HG03432 (cell line): Measurements from ENCODE around the gene GPA33.
A peak's percentile ranks its signal among the peaks of the same experiment; 100 is the strongest.

Experiments used
- ATAC-seq: cut with Tn5 transposase; IDR thresholded peaks from one replicate; pipeline ENCODE4 v1.9.1; 2021; ENCODE audit warnings: mild to moderate bottlenecking, moderate library complexity; ENCODE audit not compliant: unreplicated experiment

The GPA33 gene

DNA sequence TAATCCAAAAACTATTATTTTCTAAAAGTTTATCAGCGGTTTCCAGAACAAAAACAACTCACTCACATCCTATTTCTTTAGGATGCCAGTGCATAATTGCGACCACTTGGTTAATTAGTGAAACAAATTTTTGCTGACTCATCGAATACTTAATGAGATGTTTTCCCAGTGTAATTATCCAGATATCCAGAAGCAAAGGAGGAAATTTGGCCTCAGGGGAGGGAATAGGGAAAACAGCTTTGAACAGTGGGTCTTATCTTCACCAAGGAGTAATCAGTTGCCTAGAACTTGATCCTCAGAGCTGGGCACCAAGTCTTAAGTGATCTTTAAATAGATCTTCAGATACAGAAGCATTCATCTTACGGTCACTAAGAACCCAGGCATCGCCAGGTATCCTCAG, 28.0 kb upstream of the GPA33 start:
- no peak for ATAC-seq

DNA sequence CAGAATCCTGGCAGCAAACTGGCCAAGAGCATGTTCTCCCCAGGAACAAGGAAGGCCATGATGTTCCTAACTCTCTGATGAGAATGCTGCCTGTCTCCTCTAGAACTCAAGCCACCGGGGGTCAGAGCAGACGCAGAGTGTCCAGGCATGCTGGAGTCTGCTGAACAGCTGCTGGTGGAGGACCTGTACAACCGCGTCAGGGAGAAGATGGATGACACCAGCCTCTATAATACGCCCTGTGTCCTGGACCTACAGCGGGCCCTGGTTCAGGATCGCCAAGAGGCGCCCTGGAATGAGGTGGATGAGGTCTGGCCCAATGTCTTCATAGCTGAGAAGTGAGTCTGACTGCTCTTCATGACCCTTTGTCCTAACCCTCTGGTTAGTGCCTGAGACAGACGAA, 27.0 kb upstream of the GPA33 start:
- no peak for ATAC-seq

DNA sequence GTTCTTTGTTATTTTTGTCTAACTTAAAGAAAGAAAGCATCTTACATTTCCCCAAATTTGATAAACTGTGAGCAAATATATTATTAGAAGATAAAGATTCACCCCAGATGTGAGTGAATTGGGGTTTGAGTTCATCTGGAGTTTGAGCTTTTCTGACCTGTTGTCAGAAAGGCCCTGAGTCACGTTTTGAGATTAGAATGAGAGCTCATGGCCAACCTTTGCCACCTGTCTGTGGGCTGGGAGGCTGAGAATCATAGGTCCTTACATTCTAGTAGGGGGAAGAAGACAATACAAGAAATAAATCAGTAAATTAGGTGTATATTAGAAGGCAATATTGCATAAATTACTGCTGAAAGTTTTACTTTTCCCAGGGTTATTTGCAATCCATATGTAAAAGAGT, 26.0 kb upstream of the GPA33 start:
- ATAC-seq = no peak

DNA sequence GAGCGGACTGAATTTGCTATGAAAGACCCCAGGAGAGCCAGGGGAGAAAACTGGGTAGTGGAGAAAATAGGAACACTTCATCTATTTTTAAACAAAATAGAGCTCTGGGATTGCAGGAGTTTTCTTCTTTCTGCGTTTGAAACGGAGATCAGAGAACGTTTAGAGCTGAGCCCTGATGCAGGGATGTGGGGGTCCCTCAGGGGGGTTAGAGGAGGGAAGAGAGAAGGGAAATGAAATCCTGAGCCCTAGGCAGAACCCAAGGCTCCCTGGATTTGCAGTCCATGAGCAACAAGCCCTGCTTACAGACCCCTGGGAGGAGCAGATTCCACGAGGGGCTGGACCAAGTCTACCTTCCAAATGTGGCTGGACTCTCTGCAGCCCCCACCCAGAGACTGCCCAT, 25.5 kb upstream of the GPA33 start:
- no peak for ATAC-seq

DNA sequence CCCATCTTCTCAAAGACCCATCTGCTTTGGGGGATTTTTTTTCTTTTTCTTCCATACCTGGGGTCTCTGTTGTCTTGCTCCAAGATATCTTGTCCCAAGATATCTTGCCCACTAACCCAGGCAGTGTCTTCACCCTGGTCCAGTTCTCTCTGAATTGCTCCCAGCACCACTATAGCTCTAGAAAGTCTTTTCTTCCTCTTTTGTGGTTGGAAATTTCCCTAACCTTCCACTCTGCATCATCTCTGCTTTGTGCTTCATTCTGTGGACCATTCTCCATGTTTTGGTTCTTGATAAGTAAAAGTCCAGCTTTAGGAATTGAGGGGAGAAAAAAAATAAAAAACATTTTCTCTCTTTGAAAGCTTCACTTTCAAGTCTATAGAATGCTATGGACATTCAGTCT, 24.5 kb upstream of the GPA33 start:
- ATAC-seq = peak; percentile 56

DNA sequence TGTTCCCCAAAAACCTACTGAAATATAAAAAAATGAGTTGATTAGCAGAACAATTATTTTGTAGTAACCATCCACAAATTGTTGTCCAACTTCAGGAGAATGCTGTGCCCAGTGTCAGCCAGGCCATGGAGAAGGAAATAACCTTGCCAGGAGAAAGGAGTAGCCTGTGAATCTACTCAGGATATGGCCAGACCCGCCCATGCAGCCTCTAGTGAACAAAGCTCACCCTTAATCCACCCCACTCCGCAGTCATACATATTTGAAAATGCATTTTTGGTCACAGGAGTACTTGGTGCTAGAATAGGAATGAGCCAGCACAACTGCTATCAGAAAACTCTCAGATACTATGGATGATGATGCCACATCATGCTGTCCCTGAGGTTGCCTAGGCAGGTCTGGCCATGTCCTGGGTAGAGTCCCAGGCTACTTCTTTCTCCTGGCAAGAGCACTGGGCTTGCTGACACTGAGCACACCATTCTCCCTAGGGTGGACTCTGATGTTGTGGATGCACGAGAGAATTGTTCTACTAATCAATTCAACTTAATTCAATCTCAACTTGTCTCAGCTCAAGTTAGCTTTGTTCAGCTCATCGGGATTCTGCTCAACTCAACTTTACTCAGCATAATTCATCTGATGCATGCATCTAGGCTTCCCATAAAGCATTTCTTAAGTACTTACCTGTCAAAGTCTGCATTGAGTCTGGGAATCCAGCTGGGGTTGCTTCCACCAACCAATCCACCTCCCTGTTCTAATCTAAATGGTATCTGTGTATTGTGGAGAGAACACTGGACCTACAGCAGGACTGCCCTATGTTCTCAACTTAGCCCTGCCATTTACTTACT, 21.9 kb upstream of the GPA33 start:
- ATAC-seq = no peak

DNA sequence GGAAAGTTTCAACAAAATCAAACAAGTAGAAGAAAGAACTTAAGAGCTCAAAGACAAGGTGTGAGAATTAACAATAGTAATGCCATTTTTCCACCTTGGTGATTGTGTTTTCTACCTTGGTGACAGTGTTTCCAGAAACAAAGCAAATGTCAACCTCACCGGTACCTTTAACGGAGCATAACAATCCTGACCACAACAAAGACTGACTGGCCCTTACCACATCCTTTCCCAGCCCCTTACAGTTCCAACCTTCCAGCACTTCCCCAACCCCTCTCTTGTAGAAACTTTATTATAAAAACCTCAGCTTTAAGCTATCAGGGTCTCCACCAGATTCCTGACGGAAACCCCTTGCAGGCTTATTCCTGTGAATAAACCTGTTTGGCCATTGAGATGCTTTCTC, 20.4 kb upstream of the GPA33 start:
- ATAC-seq = peak; percentile 62

DNA sequence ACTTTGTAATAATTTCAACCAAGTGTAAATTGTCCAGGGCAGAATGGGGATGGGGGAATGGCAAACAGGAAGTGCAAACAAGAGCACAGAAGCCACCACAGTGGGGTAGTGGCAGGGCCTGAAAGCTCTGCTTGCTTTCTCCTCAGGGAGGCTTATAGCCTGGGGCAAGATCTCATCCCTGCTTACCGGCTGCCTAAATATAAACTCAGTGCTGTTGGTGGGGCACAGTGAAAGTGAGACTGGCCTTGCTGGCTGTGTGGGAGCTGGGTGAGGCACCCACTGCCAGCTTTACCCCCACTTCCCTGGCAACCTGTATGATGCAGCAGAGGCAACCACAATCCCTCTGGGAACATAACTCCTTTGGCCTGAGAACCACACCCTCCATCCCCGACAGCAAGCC, 18.9 kb upstream of the GPA33 start:
- no peak for ATAC-seq

DNA sequence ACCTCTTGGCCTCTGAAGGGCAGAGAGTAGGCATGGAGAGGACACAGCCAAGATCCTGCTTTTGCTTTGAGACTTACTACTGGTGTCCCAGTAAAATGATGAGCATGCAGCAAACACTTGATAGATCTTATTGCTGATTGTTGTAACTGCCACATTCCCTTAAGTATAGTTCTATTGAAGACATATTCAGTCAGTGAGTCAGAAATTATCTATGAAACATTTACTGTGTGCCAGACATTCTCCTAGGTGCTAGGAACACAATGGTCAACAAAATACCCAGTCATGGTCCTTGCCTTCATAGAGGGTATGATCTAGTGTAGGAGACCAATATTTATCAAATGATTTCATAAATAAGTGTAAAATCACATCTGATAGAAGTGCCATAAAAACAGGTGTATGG, 17.3 kb upstream of the GPA33 start:
- no peak for ATAC-seq

DNA sequence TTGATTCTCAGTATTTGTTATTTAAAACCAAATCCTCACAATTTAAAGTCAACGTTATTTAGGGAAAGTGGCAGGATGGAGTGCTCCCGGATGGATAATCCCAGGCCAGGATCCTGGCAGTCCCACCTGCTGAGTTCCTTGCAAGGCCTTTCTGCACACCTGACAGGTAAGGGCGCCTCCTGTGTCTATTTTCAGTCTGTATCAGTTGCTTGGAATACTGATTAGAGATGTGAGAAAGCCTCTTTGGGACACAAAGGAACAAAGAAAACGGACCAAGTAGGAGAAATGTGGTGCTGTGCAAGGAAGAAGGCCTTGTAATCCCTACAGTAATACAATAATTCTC, 15.9 kb upstream of the GPA33 start:
- no peak for ATAC-seq

DNA sequence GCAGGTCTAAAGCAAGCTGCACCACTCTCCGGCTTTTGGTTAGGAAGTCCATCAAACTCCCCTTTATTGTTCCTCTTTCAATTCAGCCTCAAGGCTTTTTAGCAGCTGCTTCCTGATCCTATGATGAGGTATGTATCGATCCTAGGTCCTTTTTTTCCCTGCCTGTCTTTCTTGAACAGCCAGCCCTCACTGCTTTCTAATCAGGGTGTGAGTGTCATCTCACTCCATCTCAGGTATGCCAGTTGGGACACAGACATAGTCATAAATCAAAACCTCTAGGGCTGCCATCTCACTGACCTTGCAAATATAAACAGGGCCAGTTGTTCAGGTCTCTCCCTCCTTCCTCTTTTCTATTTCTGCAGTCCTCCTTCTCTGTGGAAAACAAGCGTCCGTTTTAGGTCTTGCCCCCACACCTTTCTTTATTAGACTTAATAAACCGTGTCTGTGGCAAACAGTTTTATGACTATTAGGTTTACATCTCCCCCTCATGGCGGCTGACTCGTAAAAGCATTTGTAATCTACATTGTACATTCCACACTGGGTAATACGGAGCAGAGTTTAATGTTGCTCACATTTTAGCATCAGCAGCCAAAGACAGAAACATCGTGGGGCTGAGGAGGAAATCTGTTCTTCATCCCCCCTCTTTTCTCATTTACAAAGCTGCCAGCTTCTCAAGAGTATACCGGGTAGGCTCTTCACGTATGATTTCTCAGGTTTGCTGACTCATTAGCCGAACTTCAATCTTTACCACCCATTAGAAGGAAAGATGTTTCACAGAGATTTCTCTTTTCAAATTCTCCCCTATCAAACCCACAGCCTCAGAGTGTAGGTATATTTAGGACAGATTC, 15.3 kb upstream of the GPA33 start:
- ATAC-seq = peak; percentile 33

DNA sequence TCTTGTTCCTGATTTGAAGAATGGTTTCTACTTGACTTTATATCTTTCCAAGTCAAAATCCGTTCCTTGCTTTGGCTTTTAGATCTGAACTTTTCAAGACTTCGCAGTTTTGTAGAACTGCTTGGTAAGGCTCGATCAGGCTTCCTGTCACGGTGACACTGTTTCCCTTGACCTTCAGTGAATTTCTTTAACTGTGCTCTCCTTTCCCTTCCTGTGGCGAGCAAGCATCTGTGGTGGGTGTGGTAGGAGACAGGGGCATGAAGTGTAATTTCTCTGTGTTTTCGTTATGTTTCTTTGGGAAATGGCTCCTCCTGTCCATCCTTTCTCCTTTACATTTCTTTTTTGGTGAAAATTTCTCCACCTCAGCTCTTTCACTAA, 14.1 kb upstream of the GPA33 start:
- no peak for ATAC-seq

DNA sequence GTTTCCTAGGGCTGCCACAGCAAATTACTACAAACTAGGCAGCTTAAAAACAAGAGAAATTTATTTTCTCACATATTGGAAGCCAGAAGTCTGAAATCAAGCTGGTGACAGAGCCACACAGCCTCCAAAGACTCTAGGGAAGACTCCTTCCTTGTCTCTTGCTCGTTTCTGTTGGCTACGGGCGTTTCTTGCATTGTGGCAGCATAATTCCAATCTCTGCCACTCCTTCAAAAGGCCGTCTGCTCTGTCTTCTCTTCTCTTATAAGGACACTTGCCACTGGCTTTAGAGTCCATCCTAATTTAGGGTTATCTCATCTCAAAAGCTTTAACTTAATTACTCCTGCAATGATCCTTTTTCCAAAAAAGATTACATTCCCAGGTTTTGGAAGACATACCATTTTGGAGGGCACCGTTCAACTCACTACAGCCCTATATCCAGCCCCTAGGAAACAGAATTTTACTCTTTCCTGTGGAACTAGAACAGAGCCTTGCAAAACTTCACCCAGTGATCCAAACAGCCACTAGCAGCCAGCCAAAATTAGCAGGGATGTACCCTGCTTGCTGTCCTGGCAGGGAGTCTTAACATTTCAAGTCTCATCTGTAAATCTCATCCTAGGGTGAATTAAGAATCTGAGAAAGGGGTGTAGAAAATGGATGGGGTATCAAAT, 12.9 kb upstream of the GPA33 start:
- no peak for ATAC-seq

DNA sequence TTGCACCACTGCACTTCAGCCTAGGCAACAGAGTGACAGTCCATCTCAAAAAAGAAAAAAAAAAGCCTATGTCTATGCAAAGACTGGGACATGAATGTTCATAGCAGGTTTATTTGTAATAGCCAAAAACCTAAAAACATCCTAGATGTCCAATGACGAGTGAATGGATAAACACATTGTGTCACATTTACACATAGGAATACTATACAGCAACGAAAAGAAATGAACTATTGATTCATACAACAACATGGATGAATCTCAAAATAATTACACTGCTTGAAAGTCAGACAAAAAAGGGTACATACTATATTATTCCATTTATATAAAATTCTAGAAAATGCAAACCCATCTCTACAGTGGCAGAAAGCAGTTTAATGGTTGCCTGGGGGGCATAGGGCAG, 11.6 kb upstream of the GPA33 start:
- ATAC-seq = no peak

DNA sequence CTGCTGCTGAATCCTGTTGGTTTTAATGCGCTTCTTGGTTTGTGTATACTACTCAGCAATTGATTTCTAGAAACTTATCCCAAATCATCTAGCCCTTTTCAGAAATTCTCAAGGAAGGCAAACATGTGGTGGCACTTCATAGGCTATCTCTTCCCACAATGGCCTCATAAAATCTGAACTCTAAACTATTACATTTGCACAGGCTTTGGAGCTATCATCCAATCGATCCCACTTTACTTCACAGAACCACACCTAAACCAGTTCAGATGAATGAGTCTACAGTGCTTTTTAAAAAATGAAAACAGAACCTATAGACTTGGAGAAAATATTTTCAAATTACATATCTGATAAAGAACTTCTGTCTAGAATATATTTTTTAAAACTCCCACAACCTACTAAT, 10.6 kb upstream of the GPA33 start:
- no peak for ATAC-seq

DNA sequence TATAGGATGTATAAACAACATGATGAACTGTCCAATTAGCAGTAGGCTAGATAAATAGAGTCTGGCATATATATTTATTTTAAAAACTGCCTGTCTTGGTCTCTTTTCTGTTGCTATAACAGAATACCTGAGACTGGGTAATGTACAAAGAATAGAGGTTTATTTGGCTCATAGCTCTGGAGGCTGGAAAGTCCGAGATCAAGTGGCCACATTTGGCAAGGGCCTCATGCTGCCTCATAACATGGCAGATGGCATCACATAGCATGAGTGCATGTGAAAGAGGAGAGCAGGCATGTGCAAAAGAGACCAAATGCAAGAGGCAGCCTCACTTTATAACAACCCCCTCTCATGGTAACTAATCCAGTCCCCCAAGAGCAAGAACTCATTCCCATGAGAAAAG, 9.7 kb upstream of the GPA33 start:
- ATAC-seq = no peak

DNA sequence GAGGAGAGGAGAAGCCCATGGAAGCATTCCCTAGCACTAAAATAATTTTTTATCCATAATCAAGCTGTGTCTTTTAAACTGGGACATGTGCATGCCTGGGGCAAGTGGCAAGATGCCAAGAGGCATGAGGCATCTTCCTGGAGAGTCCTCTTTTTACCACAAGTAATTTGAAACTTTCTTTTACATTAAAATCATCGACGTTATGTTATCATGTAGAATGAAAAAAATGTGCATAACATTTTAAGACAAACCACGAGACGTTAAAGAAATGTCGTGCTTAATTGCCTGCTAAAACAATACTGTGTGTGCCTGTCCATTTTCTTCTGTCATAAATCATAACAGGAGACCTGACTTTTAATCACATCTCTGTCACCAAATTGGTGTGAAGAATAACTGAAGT, 5.2 kb upstream of the GPA33 start:
- no peak for ATAC-seq

DNA sequence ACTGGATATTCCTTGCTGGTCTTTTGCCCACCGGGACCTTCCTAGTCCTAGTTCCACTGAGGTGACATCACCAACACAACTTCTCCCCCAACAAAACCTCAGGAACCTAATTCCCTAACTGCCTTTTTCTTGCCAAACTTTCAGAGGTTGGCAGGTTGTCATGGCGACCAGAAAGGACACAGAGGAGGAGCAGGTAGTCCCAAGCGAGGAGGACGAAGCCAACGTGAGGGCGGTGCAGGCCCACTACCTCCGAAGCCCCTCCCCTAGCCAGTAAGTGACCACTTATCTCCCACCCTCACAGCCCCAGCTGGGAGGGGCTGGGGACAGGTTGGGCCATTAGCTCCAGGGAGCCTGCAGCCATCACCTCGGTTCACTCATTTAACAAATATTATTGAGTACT, 4.5 kb upstream of the GPA33 start:
- ATAC-seq = no peak

DNA sequence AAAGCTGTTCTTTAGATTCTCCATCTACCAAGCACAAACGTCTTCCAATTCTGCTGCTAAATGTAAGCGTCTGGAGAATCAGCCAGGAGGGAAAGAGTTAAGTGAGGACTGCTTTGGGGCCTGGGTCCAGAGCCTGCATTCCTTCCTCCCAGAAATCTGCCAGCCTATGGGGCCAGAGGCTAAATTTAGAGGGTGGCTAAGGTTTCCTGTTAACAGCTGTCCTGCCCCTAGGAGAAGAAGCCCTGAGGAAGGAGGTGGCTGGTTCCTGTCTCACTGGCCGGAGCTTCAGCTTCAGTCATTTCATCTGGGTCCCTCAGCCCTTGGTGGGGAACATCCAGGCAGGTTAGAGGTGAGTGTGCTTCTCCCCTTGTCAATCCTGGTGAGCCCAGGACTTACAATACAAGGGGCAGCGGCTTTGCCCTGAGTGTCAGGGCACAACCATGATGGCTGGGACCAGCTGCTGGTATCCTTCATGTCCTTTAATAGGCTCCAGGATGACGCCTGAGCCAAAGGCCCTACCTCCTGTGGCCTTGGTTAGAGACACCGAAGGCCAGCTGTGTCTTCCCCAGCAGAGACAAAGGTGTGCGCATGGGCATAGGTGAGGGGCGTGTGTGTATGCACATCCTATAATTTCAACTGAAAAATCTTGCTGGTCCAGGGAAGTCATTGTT, 3.8 kb upstream of the GPA33 start, which contains the start of gene STYXL2:
STYXL2 (plus strand) TSS at position 230 of the 671 bp plus-strand sequence. CDS start 775 bp downstream, outside the sequence.
- no peak for ATAC-seq

DNA sequence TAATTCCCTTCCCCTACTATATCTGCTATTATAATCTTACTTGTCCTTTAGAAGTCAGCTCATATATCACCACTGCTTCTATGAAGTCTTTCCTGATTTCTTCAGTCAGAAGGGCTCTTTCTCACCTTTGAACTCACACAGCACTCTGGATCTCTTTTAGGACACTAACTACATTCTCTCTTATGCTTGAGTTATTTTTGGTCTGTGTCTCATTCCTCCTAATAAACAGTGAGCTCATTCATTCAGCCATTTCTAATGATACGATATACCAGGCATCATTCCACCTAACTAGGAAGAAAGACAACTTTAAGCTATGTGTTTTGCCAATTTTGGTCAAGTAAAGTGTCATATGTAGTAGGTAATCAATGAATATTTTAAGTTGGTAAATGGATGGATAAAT, 2.5 kb upstream of the GPA33 start:
- ATAC-seq = no peak

DNA sequence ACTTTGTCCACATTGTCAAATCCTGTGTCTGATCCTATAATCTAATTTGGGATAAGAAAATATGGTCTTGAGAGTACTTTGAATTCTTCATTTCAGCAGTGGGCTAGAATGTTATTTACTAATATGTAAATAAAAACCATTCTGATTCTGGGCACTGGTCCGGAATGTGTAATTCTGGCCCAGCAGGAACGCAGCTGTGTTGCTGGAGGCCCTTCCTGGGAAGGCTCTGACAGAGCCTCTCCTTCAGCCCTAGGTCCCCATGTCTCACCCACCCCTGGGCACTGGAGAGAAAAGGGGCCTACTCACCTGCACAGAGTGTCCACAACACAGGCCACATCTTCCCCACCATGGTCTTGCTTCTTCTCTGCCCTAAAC, 251 bp downstream of the GPA33 start:
- ATAC-seq = peak; percentile 6
